Astrocyte of the cerebellum (primary cell): Measurements from ENCODE around the gene KLC4.
"Not testable (repeated sequence)": the region's sequence is repeated elsewhere in the genome, so short reads cannot be mapped to it uniquely, and the experiment has no call there.

Experiments
- DNase-seq: peaks from one replicate; pipeline ENCODE4 v3.0.0-alpha.2; 2011; ENCODE audit warnings: low read depth
- H3K4me3 ChIP-seq: 2 replicates; pipeline ENCODE4 v1.5.1; 2011; ENCODE audit warnings: mild to moderate bottlenecking, low read depth, low read length, moderate library complexity
- in situ Hi-C: cut with HindIII; loops from 2 replicates; pipeline ENCODE4 v1.10.0; 2017; ENCODE audit warnings: low sequenced_read_pairs
- TF ChIP-seq, protein P1 (sequence below): IDR thresholded peaks from 2 replicates; pipeline ENCODE4 v1.5.1; 2012; ENCODE audit warnings: low read length, low read depth, moderate library complexity, mild to moderate bottlenecking; ENCODE audit errors: missing control alignments

The KLC4 gene

GRCh38 chr6:43076464-43077332 lies 17.3 kb downstream of the KLC4 start:
- TF ChIP-seq, protein P1, sequence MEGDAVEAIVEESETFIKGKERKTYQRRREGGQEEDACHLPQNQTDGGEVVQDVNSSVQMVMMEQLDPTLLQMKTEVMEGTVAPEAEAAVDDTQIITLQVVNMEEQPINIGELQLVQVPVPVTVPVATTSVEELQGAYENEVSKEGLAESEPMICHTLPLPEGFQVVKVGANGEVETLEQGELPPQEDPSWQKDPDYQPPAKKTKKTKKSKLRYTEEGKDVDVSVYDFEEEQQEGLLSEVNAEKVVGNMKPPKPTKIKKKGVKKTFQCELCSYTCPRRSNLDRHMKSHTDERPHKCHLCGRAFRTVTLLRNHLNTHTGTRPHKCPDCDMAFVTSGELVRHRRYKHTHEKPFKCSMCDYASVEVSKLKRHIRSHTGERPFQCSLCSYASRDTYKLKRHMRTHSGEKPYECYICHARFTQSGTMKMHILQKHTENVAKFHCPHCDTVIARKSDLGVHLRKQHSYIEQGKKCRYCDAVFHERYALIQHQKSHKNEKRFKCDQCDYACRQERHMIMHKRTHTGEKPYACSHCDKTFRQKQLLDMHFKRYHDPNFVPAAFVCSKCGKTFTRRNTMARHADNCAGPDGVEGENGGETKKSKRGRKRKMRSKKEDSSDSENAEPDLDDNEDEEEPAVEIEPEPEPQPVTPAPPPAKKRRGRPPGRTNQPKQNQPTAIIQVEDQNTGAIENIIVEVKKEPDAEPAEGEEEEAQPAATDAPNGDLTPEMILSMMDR: no peak
- DNase-seq: no peak
- H3K4me3 ChIP-seq: peak overlapping the region; percentile 94
- in situ Hi-C loops: no loop called here

DNA sequence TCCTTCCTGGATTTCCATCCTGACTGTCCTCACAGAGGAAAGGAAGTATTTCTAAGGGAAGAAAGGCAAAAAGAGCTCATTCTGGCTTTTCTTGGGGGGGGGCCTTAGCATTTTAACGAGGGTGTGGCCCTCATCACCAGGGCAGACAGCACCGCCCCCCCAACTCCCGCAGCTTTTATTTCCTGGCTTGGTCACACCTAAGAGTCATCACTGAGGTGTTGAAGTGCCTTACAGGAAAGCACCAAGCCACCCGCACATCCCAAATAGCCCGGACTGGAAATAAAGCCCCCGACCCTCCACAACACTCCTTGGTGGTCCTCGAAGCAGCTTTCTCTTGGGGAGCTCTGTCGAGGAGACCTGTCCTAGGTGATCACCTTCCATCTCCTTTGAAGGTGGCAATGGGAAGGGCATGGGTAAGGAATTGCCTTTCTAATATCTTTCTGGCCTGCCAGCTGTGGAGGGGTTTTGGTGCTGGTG lies 17.9 kb downstream of the KLC4 start:
- no peak for DNase-seq
- in situ Hi-C loops: no loop called here
- peak overlapping the region; percentile 94 for H3K4me3 ChIP-seq
- TF ChIP-seq, protein P1: no peak

DNA sequence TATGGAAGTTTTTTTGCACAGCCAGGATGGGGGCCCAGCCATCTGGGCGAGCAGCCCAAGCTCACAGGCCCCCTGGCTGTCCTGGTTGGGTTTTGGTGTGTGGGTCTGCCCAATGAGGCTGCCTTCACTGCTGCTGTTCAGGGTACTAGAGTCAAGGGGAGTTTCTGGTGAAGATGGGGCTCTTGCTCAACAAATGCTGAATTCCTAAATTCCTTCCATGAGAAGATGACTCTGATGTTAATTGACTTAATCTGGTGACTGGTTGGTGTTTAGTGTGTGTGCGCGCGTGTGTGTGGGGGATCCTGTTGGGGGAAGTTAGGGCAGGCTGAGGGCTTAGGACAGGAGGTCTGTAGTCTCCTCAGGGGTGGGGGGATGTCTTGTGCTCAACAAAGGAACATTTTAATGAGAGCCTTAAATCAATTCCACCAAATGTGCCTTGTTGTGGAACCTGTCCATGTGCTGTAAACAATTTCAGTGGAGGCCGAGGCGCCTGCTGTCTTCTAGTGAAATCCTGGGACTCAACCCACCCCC lies 18.6 kb downstream of the KLC4 start:
- DNase-seq: no peak
- peak overlapping the region; percentile 94 for H3K4me3 ChIP-seq
- in situ Hi-C loops: no loop called here
- TF ChIP-seq, protein P1: no peak

DNA sequence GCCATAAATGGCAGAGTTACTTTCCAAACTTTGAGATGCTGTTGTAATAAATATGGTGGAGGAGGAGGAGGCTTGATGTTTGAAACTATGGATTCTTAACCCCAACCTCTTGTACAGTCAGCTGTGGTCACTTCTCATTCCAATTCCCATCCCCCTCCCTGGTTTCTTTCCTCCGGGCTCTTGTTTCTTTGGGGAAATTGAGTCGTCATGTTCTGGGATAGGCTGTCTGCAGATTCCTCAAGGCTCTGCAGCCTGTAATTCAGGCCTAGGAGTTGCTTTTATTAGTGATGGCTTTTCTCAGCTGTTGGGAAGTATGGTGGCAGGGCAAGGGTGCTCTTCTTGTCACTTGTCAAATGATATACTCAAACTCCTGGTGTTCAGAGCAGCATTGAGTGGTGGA lies 19.3 kb downstream of the KLC4 start:
- in situ Hi-C loops: no loop called here
- DNase-seq: no peak
- no peak overlapping the region for H3K4me3 ChIP-seq
- TF ChIP-seq, protein P1: no peak

- in situ Hi-C loops: no loop called here
- no peak for DNase-seq
- H3K4me3 ChIP-seq: no peak overlapping the region
- TF ChIP-seq, protein P1: no peak
These were observed 21.6 kb downstream of the KLC4 start for GRCh38 chr6:43081043-43081442.

GRCh38 chr6:43081922-43082321 lies 22.5 kb downstream of the KLC4 start:
- H3K4me3 ChIP-seq, in situ Hi-C loops, DNase-seq: not testable (repeated sequence)
